GM12873 (cell line): ENCODE results near the gene CSF2.

Experiments used
- CTCF ChIP-seq: IDR thresholded peaks from 2 replicates; pipeline ENCODE4 v1.5.1; 2012; ENCODE audit warnings: low read depth, mild to moderate bottlenecking, moderate library complexity, low read length, control low read depth; ENCODE audit not compliant: insufficient read depth; ENCODE audit errors: missing control alignments

CSF2 gene

GRCh38 chr5:132049559-132049958 lies 24.0 kb upstream of the CSF2 start:
- TF ChIP-seq CTCF: no peak

- TF ChIP-seq CTCF: no peak
Observed at GRCh38 chr5:132050136-132050535, 23.5 kb upstream of the CSF2 start.

DNA sequence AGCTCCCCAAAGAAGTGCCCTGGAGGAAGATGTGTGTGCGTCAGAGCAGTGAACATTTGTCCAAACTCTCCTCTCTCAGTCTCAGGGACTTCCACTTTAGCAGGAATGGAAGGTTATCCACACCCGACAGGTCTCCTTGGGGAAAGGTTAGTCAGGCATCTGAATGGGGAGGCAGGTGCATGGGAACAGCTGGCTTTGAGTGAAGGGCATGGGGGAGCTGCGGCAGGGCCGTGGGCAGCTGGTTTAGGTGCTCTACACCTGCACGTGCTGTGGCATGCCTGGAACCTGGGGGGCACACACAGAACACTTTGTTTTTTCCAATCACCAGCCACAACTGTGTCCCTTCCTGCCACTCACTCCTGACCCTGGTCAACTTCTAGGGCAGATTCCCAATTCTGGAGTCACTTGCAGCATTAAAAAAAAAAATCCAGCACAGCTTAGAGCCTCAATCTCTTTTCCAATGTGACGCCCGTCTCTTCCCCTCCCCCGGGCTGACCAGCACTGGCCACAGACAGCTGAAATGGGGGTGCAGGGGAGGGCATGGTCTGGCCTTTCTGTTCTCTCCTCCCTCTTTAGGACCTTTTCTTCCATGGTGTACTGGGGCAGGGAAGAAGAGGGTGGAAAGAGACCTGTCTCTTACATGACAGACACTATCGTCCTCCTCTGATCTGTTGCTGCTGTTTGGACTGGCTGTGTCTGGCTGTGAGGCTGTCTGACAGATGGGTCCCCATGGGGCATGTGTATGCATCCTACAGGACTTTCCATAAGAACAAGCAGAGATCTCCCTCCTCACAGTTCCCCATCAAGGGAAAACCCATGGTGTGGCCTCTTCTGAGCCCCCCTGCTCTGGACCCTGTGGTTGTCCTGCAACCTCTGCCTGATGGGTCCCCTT lies 22.7 kb upstream of the CSF2 start:
- TF ChIP-seq CTCF: no peak

GRCh38 chr5:132052520-132052919 lies 21.1 kb upstream of the CSF2 start:
- no peak for TF ChIP-seq CTCF

- no peak for TF ChIP-seq CTCF
Observed at GRCh38 chr5:132053483-132053882, 20.1 kb upstream of the CSF2 start.

DNA sequence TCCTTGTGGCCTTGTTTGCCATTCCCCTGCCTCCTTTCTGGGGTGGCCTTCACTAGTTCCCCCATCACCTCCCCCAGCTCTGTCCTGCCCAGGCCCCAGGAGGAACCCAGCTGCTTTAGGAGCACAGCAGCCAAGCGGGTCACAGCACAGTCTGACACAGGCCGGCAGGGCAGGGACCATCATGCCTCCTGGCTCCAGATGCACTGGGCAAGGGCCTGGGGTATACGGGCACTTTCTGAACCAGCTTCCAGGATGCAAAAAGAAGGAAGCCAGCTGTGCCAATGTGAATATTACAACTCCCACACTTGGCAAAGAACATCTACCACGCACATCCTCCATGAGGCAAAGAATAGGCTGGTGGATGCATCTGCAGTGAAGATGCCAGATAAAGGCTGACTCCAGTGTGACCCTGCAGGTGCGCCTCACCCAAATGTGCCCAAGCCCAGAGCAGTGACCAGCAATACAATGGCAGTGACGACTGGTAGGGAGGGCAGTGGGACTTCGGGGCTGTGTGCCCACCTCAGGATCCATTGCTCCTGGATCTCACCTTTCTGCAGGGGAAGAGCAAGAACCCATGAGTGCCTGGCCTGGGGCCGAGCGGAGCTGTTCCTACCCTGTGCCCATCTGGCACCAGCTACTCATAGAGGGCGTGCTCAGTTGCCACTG lies 19.4 kb upstream of the CSF2 start:
- TF ChIP-seq CTCF: no peak

DNA sequence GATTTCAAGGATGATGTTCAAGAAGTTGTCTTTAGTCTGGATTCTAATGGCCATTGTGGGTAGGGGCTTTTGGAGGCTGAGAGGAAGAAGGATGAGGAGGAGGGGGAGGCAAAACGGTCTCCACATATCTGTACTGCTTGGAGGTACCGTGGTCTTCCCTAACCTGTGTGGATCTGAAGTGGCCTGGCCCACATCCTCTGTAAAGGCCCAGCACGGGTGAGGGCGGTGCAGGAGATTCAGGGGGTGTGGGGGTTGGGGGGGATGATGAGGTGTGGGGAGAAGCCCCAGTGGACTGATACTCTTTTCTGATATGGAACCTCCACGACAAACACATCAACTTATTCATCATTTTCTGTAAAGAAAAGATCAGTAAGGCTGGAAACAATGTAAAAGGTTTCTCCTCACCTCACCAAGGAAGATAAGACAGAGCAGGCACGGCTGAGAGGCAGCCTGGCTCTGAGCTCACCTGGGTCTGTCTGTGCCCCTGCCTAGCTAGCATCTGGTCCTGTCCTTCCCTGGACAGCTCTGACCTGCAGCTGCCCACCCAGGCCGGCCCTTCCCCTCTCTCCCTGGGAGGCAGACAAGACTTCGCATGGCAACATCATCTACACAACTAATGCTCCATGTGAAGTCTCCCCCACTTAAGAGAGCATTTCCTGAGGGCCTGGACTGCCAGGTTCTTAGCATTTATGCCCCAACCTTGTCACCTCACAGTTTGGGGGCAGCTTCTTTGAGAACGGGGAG lies 18.7 kb upstream of the CSF2 start:
- TF ChIP-seq CTCF: no peak
